LHCN-M2 (cell line): ENCODE measurements around the gene PDZRN3. TPM values are rescaled to one million over a fixed set of nuclear protein-coding genes. Genes with fewer than 3 reads are reported as not detected.

ENCODE experiments used
- DNase-seq: peaks from one replicate; pipeline ENCODE4 v3.0.0-alpha.2; 2012; ENCODE audit warnings: low read depth
- total RNA-seq: library from RNA; depleted of rRNA; stranded (reverse); fragments of >200 nt; gene quantifications from 2 replicates; pipeline ENCODE4 v1.2.3, GENCODE V29; 2014

PDZRN3 gene
- total RNA-seq, 1 experiment from 2014 or later = 6.7 TPM

DNA sequence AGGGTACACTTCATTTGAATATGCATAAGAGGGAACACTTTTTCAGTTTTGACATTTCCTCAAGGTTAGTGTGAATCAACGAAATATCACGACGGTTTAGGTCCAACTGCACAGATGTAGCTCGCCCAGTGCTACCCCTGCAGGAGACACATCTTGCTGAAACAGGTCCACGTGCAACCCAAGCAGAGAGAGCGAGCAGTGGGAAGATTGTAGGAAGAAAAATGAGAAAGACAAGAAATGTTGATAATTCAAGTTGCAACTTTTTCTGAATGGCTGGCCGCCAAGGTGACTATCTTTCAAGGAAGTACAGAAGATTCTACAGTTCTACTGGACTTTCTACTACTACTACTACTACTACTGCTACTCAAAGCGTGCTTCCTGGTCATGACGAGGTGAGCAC lies 231.7 kb downstream of the PDZRN3 start:
- DNase-seq = no peak

DNA sequence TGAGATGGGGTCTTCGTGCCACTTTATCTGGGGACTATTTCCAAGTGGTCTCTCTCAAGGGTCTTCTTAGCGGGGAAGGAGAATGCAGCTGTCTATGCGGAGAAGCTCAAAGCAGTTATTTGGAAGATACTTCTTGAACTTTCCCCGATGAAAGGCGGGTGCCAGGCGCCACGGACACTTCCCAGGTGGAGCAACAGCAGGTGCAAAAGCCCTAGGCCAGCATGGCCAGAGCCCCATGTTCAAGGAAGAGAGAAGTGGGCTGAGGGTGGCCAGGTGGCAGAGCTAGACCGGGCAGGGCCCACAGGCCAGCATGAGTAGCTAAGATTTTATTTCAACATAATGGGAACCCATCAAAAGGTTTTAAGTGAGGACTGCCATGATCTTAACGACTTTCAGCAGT lies 232.8 kb downstream of the PDZRN3 start:
- DNase-seq = no peak

GRCh38 chr3:73389928-73390327 lies 234.8 kb downstream of the PDZRN3 start:
- no peak for DNase-seq

- no peak for DNase-seq
These were observed 235.5 kb downstream of the PDZRN3 start for GRCh38 chr3:73389117-73389813.

DNA sequence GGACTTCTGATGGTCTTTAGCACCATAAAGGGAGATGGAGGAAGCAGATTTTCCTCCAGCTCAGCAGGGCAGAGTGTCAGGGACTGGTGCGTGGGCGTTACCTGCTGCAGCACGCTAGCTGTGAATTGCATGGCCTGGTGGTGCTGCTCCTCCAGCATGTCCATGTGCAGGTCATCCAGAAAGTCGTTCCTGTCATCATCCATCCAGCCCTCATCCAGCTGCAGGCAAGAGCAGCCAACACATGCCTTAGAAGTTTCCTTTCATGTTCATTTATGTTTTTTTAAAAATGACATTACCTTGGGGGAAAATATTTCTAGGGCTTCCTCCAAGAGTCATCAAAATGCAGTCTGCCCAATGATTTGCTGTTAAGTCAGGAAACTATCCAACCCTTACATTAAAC lies 239.2 kb downstream of the PDZRN3 start:
- DNase-seq = no peak

GRCh38 chr3:73384091-73384906 lies 240.4 kb downstream of the PDZRN3 start:
- DNase-seq = no peak

- no peak for DNase-seq
These were observed 241.2 kb downstream of the PDZRN3 start for GRCh38 chr3:73383470-73384049.

GRCh38 chr3:73381551-73381950 lies 243.2 kb downstream of the PDZRN3 start:
- DNase-seq = no peak

DNA sequence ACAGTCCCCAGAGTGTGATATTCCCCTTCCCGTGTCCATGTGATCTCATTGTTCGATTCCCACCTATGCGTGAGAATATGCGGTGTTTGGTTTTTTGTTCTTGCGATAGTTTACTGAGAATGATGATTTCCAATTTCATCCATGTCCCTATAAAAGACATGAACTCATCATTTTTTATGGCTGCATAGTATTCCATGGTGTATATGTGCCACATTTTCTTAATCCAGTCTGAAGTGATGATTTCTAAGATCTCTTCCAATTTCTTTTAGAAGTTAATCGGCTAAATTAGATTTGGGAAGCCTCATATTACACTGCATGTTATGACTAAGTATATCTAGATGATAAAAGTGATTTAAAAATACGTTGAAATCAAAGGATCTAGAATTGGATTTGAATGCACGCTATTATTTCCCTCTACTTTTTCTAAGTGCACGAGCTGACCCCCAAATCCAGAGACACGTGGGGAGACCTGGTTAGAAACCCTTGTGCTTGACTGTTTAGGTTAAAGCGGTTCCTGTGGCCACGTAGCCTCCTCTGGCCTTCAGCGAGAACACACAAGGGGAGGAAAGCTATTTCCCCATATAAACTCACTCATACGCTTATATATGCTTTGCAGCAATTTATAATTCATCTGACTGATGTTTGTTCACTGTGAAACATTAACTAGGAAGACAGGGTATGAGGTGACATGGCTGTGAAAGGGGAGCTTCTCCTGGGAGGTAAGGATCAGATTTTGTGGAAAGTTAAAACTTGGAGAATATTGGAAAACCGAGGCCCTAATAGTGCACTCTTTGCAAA lies 243.8 kb downstream of the PDZRN3 start:
- no peak for DNase-seq

DNA sequence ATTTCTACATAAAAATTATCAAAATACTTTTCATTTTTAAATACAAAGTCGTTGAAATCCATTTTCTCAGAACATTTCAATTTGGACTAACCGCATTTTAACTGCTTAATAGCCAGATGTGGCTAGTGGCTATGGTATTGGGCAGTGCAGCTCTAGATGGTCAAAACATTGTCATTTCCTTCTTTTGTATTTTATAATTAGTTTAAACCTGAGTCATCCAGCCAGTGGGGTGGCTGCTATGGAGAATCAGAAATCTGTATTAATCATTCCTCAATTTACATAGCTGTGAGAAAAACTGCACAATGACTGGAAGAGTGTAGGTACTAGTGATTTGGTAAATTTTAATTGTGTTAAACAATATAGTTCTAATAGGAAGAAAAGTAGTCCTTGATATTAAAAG lies 245.3 kb downstream of the PDZRN3 start:
- DNase-seq = no peak

GRCh38 chr3:73378207-73378606 lies 246.5 kb downstream of the PDZRN3 start:
- no peak for DNase-seq

DNA sequence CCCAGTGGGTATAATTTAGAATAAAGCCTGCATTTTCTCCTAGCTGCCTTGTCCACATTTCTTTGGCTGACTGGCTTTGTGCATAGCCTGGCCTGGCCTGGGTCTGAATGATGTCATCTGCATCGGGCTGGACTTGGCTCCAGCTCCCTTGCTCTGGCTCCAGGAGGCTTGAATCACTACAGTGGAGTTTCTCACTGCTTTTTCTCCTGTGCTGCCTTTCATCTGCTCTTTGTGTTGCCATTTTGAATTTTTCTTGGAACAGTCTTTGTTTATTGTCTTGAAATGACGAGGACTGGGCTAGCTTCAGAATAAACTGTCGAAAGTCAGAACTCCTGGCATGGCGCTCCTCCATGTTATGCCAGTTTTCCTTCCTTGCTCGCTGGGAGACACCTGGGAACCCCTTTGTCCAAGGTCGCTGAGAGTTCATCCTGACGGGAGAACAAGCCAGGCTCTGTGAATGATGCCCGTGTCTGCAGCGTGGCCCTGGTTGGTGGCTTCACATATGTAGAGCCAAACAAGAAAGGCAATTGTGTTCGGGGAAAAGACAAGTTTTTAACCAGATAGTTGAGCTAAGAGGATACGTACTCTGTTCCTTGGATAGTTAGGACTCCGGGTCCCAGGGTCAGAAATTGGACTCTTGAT lies 258.9 kb downstream of the PDZRN3 start:
- DNase-seq = peak; percentile 12

DNA sequence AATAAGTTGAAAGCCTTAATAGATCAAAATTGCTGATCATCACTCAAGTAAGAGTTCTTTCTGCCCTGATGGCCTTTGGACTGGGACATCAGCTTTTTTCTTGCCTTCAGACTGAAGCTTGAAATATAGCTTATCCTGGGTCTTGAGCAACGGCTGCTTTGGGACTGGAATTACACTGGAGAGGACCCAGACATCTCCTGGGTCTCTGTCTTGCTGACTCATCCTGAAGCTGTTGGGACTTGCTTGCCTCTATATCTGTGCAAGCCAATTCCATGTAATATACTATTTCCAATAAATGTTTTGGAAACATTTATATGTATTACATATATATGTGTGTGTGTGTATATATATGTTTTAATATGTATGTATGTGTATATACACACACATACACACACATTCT lies 260.2 kb downstream of the PDZRN3 start:
- DNase-seq = no peak

DNA sequence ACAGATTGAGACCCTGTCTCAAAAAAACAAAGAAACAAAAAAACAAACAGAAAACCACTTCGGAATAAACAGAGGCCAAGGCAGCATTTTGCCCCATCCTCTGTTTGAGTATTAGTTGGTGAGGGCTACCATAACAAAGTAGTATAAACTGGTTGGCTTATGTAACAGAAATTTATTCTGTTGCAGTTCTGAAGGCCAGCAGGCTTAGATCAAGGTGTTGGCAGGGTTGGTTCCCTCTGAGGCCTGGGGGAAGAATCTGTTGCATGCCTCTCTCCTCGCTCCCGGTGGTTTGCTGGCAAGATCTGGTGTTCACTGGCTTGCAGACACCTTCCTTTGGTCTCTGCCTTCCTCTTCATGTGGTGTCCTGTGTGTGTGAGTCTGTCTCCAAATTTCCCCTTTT lies 261.6 kb downstream of the PDZRN3 start:
- DNase-seq = no peak

GRCh38 chr3:73361591-73361990 lies 263.1 kb downstream of the PDZRN3 start:
- no peak for DNase-seq

- no peak for DNase-seq
These were observed 271.0 kb downstream of the PDZRN3 start for GRCh38 chr3:73353649-73354217.

DNA sequence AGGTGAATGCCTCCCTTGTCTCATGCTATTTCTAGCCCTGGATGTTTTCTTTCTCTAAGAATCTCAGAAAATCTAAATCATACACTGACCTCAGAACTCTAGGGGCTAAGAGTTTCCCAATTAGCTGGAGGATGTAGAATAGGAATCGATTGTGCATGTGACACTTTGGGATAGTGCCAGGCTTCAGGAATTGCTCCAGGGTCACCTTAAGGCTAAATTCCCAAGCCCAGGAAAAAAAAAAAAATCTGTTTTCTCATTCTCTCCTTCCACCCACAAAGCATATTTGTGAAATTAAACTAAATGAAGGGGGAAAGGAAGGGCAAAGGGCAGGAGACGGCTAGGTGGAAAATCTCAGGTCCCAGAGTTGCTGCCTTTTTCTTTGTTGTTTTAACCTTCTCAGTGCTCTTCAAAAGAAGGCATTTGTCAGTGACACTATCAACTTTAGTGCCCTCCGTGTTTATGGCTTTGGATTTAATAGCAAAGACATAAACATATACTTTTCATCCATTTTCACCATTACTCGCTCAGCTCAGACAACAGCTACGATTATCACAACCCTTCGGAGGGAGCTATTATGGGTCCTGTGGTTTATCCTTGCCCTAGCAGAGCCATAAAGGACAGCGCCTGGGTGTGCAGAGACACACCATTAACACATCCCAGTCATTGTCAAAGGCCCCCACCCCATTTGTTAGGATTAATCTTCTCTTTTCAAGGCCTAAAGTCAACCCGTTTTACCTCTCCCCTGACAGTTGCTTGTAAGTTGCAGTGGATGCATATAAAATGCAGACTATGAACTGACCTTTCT lies 271.7 kb downstream of the PDZRN3 start:
- DNase-seq = no peak

- no peak for DNase-seq
These were observed 273.2 kb downstream of the PDZRN3 start for GRCh38 chr3:73351423-73352071.

- DNase-seq = no peak
These were observed 273.7 kb downstream of the PDZRN3 start for GRCh38 chr3:73350996-73351395.

GRCh38 chr3:73349657-73350056 lies 275.1 kb downstream of the PDZRN3 start:
- DNase-seq = no peak
